ENCODE results near the gene HOGA1.

DNA sequence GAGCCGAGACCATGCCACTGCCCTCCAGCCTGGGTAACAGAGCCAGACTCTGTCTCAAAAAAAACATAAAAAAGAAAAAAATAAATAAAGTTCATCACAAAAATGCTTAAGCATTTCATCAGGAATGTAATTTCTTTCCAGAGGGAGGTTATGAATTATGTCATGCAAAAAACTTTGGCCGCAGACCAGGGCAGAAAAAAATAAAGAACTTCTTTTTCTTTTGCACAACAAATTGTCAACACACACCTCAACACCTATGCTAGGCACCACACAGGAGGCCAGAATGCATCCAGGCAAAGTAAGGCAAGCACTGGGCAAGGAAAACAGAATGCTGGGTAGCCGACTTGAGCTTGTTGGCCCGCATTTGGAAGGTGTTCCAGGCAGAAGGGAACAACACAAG is 9.2 kb downstream of the HOGA1 start:
- no peak for TF ChIP-seq EZH2 (IDR thresholded peaks at IDR 0.05; ENCODE audit: borderline replicate concordance)
- TF ChIP-seq, protein P1, sequence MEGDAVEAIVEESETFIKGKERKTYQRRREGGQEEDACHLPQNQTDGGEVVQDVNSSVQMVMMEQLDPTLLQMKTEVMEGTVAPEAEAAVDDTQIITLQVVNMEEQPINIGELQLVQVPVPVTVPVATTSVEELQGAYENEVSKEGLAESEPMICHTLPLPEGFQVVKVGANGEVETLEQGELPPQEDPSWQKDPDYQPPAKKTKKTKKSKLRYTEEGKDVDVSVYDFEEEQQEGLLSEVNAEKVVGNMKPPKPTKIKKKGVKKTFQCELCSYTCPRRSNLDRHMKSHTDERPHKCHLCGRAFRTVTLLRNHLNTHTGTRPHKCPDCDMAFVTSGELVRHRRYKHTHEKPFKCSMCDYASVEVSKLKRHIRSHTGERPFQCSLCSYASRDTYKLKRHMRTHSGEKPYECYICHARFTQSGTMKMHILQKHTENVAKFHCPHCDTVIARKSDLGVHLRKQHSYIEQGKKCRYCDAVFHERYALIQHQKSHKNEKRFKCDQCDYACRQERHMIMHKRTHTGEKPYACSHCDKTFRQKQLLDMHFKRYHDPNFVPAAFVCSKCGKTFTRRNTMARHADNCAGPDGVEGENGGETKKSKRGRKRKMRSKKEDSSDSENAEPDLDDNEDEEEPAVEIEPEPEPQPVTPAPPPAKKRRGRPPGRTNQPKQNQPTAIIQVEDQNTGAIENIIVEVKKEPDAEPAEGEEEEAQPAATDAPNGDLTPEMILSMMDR (IDR thresholded peaks at IDR 0.05; ENCODE audit: poor library complexity), result no peak

Data from hepatocyte (in vitro differentiated cells).